Measurements from ENCODE around the gene SLC15A3.

The SLC15A3 gene

DNA sequence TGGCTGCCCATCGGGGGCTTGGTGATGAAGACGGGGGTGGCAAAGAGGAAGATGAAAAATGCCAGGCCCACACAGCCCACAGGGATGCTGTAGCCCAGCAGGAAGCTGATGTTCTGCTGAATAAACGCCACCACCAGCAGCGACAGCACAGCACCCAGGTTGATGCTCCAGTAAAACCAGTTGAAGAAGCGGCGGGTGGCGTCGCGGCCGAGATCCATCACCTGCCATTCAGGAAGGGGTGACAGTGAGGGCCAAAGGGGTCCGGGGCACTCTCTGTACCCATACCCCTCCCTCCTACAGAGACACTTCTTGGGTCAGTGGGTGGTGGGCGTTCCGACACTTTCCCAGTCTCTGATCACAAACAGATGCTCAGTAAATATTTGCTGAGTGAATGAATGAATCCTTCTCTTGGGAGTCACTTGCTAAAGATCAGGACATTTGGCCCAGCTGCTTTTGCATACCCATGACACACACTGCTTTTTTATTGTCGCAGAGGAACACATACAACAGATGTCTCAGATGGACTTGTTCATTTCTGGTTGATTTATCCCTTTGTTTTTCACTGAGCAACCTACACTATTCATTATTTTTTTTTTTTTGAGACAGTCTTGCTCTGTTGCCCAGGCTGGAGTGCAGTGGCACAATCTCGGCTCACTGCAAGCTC is 5.2 kb downstream of the SLC15A3 start:
- in situ Hi-C loops (cut with MboI; ENCODE audit: low sequenced_read_pairs) = no loop called here

DNA sequence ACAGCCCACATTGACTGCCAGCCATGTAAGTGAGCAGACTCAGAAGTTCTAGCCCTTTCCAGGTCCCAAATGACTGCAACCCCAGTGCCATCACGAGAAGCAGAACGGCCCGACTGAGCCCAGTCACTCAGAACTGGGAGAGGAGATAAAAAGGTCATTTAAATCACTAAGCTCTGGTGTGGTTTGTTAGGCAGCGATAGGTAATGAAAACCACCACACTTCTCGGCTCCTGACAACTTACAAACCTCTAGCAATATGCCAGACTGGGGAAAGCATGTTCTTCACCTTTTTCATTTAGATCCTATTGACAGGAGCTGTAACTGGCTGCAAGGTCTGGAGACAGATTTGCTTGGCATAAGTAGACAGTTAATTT is 6.7 kb downstream of the SLC15A3 start:
- in situ Hi-C loops (cut with MboI; ENCODE audit: low sequenced_read_pairs) = no loop called here

DNA sequence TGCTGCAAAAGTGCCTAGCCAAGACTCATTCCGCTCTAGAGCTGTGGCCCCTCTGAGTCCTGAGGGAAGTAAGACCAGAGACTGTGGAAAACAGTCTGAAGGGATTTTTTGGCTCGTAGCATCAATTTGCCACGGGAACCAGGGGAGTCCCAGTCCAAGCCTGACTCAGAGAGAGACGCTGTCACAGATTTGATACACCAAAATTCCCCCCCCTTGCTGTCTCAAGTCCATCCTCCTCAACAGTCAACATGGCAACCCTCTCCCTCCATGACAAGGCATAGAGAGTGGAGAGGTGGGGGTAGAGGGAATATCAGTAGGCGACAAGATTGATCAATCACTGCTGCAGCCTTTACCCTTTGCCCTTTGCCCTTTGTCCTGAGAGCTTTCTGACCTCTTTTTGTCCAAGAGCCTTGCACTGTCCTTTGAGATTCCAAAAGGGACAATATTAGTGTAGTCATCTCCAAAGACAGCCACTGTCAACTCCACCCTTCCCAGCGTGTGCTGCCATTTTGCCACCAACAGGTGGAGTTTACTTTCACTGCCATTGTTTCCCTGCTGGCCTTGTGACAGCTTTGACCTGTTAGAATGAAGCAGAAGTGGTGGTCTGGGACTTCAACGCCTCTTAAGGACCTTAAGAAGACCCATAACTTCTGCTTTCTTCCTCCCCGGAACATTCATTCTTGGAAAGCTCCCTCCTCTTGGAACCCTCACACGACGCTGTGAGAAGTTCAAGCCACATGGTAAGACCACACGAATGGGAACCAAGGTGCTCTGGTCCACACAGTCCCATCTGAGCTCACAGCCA is 7.3 kb downstream of the SLC15A3 start:
- in situ Hi-C loops (cut with MboI; ENCODE audit: low sequenced_read_pairs) = no loop called here

DNA sequence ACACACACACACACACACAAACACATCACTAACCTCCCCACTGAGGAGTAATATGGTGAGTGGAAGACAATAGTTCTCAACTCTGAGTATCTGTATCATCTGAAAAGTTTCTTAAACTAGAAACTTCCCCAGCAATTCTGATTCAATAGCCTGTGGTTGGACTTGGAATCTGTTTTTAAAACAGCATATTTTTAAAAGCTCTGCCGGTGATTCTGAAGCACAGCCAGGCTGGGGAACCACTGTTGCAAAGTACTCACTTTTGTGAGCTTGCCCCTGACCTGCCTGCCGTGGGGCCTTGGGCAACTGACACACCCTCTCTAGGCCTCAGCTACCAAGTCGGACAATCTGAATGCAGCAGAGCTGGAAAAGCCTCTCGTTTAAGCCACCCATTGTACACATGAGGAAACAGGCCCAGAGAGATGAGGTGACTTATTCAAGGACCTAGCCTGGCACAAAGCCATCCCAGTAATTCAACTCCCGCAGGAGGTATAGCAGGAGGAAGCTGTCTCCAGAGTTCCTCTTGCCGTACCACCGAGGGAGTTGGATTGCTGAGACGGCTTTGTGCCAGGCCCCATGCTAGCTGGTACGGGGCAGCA is 8.9 kb downstream of the SLC15A3 start:
- in situ Hi-C loops (cut with MboI; ENCODE audit: low sequenced_read_pairs) = no loop called here

DNA sequence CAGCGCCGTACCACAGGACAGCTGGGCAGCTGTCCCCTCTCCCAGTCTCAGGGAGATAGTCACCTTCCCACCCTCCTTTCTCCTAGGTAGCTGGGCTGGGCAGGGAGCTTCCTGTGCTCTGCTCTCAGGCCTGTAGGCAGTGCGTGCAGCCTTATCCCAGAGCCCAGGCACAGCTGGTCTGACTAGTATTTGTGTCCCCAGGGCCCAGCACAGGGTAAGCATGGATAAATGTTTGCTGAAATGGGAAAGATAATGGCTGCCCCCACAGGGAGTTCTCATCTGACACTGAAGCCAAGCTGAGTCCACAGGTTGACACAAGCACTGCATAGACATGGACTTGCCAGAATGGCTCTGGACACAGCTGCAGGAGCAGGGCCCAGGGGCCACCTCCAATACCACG is 9.8 kb downstream of the SLC15A3 start:
- in situ Hi-C loops (cut with MboI; ENCODE audit: low sequenced_read_pairs) = no loop called here

DNA sequence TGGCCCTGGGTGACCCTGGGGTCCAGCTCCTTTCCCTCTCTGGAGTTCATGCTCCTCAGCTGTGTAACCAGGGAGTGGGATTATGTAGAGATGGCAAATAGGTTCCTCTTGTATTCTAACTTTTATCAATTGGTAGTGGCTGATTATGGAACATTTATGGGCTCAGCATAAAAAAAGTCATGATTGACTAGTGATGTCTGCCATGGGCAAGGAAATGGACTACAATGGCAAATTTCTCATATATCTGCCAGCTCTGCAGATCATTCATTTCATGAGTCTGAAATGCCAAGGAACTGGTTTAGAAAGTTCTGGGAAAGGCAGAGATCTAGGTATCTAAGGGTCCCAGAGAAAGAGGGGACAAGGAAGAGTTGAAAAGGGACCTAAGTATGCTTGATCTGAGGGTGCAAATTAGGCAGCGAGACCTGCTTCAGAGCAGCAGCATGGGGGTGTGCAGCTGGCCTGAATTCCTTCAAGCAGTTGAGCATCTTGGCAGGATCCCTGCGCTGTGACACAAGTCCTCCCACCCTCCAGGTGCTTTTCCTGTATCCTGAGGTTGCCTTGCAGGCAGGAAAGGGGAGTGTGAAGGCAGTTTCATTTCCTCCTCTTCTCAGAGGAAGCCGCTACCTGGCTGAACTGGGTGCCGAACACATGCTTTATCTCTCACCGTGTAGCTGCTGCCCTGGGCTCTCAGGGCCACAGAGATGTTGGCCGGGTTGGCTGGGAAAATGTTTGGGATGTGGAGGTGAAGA is 10.4 kb downstream of the SLC15A3 start:
- in situ Hi-C loops (cut with MboI; ENCODE audit: low sequenced_read_pairs) = no loop called here

DNA sequence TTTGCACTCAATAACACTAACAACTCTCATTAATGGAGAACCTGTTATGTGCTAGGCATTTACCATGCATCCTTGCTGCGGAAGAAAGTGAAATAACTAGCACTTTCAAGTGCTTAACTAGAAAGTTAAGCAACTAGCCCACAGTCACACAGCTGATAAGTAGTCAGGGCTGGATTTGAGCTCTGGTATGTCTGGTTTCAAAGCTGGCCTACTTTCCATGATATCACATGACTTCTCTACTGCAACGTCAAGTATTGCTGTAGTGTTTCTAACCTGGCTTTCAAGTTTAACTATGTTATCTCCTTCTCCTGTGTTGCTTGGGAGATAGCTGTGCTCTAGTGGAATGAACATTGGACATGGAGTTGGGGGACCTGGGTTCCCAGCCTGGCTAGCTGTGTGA is 12.1 kb downstream of the SLC15A3 start:
- in situ Hi-C loops (cut with MboI; ENCODE audit: low sequenced_read_pairs) = no loop called here

DNA sequence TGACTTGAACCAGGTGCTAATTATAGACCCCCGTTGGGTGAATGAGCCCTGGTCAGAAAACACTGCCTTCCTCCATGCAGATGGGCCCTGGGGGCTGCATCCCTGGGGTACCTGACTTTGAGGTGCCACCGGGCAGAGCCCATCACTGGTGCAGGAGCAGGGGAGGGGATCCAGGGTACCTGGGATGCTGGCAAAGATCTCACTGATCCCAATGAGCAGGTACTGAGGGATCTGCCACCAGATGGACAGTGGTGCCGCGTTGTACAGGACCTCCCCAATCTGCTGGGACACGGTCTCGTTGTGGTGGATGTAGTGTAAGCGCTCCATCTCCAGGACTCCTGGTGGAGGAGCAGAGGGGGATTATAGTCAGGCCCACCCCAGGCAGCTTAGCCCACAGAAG is 12.7 kb downstream of the SLC15A3 start:
- in situ Hi-C loops (cut with MboI; ENCODE audit: low sequenced_read_pairs) = no loop called here

DNA sequence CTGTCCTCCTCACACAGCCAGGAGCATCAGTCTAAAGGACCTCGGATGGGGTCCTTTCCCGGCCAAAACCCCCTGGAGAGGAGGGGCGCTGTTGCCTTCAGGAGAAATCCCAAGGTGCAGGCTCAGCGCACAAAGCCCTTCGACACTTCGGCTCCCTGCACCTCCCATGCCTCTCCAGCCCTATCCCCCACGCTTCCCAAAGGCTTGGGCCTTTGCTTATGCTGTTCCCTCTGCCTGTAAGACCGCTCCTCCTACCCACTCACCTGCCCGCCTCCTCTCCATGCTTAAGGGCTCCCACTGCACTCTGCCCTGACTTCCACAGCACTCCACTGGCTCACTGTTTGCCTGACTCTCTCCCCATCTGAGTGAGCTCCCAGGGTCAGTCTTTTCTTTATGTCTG is 13.5 kb downstream of the SLC15A3 start:
- in situ Hi-C loops (cut with MboI; ENCODE audit: low sequenced_read_pairs) = no loop called here

DNA sequence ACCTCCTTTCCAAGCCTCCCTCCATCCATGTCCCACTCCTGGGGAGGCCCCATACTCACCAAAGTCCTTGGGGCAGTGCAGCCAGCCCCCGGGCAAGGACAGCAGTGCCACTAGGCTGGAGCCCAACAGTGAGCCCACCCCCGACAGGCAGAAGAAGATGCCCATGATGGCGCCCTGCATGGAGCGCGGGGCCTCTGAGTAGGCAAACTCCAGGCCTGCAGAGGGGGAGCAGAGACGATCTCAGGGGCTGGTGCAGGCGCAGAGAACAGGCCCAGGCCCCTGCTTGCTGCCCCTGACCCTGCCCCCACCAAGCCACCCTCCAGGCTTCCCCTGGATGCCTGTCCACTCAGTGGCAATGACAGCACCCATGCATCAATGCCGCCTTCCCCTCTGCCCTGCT is 14.2 kb downstream of the SLC15A3 start:
- in situ Hi-C loops (cut with MboI; ENCODE audit: low sequenced_read_pairs) = no loop called here

DNA sequence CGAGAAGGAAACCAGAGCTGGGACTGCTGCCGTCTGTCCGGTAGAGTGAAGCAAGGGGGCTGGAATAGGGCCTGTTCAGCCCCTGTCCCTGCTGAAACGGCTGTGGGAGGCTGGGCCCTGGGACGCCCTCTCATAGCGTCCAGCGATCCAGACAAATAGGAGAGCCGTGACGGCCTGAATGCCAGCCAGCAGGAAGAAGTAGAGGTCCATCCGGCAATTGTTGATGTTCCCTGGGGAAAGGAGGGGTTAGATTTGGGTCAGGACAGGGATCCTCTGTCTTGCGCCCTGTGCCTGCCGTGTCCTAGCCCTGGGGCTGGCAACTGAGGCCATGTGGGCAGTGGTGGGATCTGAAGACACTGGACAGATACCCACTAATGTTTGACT is 14.8 kb downstream of the SLC15A3 start:
- in situ Hi-C loops (cut with MboI; ENCODE audit: low sequenced_read_pairs) = no loop called here

DNA sequence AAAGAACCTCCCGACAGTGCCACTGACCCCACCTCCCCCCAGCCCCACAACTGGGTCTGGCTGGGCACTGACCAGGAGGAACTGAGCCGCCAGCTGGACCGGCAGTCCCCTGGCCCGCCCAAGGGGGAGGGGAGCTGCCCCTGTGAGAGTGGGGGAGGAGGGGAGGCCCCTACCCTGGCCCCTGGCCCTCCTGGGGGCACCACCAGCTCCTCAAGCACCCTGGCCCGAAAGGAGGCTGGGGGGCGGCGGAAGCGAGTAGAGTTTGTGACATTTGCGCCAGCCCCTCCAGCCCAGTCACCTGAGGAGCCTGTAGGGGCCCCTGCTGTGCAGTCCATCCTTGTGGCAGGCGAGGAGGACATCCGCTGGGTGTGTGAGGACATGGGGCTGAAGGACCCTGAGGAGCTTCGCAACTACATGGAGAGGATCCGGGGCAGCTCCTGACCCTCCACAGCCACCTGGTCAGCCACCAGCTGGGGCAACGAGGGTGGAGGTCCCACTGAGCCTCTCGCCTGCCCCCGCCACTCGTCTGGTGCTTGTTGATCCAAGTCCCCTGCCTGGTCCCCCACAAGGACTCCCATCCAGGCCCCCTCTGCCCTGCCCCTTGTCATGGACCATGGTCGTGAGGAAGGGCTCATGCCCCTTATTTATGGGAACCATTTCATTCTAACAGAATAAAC is 15.4 kb downstream of the SLC15A3 start:
- in situ Hi-C loops (cut with MboI; ENCODE audit: low sequenced_read_pairs) = no loop called here

DNA sequence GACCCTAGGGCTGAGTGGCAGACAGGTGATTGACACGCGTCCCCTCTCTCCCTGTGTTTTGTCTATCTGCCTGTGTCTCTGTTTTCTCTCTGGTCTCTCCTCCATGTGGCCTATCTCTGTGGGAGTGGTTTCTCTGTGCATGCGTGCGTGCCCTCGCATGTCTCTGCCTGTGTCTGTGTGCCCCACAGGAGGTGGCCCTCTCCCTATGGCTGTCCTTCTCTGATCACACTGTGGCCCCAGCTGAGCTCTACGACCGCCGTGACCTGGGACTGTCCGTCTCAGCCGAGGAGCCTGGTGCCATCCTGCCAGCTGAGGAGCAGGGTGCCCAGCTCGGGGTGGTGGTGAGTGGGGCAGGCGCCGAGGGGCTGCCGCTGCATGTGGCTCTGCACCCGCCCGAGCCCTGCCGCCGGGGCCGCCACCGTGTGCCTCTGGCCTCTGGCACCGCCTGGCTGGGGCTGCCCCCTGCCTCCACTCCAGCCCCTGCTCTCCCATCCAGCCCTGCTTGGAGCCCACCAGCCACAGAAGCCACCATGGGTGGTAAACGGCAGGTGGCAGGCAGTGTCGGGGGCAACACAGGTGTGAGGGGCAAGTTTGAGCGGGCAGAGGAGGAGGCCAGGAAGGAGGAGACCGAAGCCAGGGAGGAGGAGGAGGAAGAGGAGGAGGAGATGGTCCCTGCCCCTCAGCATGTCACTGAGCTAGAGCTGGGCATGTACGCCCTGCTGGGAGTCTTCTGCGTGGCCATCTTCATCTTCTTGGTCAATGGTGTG is 16.1 kb downstream of the SLC15A3 start:
- in situ Hi-C loops (cut with MboI; ENCODE audit: low sequenced_read_pairs) = no loop called here

DNA sequence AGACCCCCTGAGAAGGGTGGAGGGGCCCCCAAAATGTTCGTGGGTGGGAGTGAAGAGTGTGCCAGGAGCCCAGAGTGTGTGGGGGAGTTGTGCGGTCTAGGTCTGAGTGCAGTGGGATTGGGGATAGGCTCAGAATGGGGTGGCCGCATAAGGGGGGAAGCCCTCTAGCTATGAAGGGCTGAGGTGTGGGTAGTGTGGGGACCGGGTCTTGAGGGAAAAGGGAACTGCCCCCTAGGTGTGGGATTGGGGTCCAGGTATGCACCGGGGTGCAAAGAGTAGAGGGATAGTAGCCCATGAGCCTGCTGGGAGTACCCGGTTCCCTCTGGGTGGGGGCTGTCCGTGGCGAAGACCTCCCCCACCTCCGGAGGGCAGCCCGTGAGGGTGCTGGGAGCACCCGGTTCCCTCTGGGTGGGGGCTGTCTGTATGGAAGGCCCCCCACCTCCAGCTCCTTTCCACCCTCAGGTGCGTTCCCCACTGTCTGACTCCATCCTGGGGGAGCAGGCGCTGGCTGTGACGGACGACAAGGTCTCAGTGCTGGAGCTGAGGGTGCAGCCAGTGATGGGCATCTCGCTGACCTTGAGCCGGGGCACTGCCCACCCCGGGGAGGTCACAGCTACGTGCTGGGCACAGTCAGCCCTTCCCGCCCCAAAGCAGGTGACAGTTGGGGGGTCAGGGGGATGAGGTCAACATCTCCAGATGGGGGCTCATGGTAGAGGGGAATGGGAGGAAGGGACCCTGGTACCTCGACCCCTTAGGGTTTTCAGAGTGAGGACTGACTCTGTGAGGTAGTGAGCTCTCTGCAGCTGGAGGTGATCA is 17.0 kb downstream of the SLC15A3 start:
- in situ Hi-C loops (cut with MboI; ENCODE audit: low sequenced_read_pairs) = no loop called here

DNA sequence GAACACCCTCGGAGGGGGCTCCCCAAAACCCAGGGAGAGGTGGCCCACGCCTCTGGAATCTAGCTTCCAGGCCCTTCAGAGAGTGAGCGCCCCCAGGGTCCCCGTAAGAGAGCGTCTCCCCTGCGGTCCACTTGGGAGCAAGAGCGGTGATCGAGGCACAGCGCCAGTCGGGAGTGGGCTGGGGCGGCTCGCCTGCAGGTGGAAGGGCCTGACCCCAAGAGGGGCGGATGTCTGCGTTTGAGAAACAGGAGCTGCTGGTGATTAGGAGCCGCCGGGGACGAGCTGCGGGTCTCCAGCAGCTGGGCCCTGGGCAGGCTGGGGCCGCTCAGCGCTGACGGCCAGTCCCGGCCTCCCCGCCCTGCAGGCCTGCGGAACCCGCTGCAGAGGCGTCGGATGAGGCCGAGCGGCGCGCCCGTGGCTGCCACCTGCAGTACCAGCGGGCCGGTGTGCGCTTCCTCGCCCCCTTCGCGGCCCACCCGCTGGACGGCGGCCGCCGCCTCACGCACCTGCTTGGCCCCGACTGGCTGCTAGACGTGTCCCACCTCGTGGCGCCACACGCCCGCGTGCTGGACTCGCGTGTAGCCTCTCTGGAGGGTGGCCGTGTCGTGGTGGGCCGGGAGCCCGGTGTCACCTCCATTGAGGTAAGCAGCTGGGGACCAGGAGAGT is 17.7 kb downstream of the SLC15A3 start:
- in situ Hi-C loops (cut with MboI; ENCODE audit: low sequenced_read_pairs) = no loop called here

DNA sequence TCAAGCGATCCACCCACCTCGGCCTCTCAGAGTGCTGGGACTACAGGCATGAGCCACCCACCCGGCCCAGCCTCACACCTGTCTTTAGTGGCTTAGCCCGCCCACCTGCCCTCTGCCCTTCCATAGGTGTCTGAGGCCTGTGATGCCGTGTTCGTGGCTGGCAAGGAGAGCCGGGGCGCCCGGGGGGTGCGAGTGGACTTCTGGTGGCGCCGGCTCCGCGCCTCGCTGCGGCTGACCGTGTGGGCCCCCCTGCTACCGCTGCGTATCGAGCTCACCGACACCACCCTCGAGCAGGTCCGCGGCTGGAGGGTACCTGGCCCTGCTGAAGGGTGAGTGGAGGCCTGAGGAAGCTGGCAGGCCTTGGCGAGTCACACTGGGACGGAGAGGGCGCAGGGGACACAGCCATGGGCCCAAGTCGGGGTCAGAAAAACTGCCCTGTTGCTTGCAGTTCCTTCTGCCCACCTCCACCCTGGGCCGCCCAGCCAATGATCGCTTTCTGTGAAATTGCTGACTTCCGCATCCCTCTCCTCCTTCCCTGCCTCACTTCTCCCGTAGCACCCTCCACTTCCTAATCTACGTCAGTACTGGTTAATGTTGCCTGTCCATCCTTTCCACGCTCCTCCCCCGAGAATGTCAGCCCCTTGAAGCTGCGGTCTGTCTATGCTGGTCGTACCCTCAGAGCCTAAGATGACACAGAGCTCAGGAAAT is 18.4 kb downstream of the SLC15A3 start:
- in situ Hi-C loops (cut with MboI; ENCODE audit: low sequenced_read_pairs) = no loop called here

DNA sequence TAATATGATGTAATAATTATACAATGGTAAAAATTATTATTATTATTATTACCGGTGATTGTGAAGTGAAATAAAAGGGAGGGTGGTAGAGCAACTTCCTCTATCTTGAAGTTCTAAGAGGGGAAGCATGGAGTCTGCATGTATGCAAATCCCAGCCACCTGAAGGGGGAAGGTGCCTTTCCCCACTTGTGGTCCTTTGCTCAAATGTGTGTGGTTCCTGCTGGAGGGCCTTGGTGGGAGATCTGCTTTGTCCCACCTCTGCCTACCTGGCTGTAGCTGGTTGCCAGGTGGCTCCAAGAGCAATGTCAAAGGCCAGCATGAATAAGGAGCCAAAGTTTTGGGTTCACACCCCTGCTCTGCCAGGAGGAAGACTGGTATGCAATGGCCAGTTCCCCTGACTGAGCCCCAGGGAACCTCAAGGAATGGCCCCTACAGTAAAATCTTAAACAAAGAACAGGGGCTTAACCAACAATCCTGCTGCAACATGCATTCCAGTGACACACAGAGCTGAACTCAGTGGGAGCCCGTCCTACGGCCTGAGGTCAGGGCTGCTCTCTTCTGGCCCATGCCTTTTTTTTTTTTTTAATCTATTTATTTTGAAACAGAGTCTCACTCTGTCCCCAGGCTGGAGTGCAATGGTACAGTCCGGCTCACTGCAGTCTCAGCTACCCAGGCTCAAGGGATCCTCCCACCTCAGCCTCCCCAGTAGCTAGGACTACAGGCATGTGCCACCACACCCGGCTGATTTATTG is 19.2 kb downstream of the SLC15A3 start:
- in situ Hi-C loops (cut with MboI; ENCODE audit: low sequenced_read_pairs) = no loop called here

DNA sequence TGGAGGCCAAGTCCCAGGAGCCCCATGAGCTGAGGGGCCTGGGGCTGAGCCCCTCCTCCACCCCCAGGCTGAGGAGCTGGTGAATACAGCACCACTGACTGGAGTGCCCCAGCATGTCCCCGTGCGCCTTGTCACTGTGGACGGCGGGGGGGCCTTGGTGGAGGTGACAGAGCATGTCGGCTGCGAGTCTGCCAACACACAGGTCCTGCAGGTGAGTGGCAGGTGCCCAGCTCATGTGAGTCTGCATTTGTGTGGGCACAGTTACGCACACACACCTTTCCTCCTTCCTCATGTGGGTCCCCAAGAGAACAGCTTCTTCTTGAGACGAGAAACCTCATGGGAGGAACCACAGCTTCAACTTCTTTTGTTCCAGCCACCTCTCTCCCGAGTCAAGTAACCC is 20.1 kb downstream of the SLC15A3 start:
- in situ Hi-C loops (cut with MboI; ENCODE audit: low sequenced_read_pairs) = no loop called here
